22Rv1 (cell line): ENCODE measurements around the gene NEIL3.

Experiments
- CTCF ChIP-seq: fragments of 450-650 bp; IDR thresholded peaks from 2 replicates; pipeline ENCODE4 v1.5.1; 2017; ENCODE audit warnings: mild to moderate bottlenecking
- ZFX ChIP-seq: fragments of 450-650 bp; IDR thresholded peaks from 2 replicates; pipeline ENCODE4 v1.6.1; 2017; ENCODE audit warnings: antibody characterized with exemption, borderline replicate concordance

- TF ChIP-seq CTCF (no peak), ZFX (no peak)
Observed at GRCh38 chr4:177297785-177298391, 11.8 kb upstream of the NEIL3 start.
